Stimulated activated CD4-positive, alpha-beta T cell treated with anti-CD3 and anti-CD28 coated beads, Interleukin-15, amount 100 ng/mL, for 24 hours (primary cell): Measurements from ENCODE around the gene PKHD1.
"Not testable (repeated sequence)": the region's sequence is repeated elsewhere in the genome, so short reads cannot be mapped to it uniquely, and the experiment has no call there.

Experiments
- DNase-seq: peaks from one replicate; pipeline ENCODE4 v3.0.0-alpha.2; 2020

PKHD1 gene

DNA sequence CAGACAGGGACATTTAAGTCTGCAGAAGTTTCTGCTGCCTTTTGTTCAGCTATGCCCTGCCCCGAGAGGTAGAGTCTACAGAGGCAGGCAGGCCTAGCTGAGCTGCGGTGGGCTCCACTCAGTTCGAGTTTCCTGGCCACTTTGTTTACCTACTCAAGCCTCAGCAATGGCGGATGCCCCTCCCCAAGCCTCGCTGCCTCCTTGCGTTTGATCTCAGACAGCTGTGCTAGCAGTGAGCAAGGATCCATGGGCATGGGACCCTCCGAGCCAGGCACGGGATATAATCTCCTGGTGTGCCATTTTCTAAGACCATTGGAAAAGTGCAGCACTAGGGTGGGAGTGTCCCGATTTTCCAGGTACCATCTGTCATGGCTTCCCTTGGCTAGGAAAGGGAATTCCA lies 164.9 kb downstream of the PKHD1 start:
- not testable (repeated sequence) for DNase-seq

GRCh38 chr6:51918347-51918746 lies 169.1 kb downstream of the PKHD1 start:
- not testable (repeated sequence) for DNase-seq

GRCh38 chr6:51915098-51915497 lies 172.3 kb downstream of the PKHD1 start:
- no peak for DNase-seq

- no peak for DNase-seq
Observed at GRCh38 chr6:51913265-51913664, 174.1 kb downstream of the PKHD1 start.

GRCh38 chr6:51910851-51911250 lies 176.6 kb downstream of the PKHD1 start:
- no peak for DNase-seq

GRCh38 chr6:51908243-51908642 lies 179.2 kb downstream of the PKHD1 start:
- no peak for DNase-seq

DNA sequence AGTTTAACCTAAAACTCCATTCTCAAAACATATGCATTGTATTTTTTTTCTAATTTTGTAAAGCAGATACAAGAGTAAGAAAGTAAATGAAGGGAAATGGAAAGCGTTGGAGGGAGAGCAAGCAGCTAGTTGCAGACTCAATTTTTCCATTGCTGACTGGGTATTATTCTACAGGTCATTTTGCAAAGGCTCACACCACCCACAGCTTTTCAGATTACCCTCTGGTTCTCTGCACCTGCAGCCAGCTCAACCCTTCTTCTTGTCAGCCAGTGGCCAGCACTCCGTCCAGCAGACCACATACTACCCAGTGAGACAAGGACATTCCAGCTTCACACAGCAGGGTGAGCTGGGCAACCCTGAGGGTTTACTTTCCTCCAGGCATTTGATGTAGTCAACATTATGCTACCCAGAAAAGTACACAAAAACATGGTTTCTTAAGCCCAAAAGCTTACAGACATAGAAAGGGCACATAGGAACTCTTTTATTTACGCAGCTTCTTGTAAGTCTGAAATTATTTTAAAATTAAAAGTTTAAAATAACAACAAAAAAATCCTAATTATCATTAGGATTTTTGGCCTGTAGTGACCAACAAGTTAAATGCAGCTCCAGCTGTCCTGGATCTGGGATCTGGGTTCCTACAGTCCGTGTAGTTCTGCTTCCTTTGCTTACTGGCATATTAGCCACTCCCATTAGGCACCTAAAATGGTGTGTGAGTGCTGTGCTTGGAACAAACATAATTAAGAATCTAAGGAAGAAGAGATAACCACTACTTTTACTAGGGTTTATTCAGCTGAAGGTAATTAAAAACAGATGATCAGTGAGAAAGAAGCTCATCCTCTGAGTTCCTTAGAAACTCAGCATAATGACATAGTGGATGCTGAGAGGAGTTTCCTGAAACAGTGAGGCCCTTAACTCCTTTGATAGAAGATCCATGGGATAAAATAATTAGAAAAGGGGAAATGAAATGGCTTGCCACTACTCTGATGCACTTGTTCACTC lies 185.3 kb downstream of the PKHD1 start:
- DNase-seq: no peak

DNA sequence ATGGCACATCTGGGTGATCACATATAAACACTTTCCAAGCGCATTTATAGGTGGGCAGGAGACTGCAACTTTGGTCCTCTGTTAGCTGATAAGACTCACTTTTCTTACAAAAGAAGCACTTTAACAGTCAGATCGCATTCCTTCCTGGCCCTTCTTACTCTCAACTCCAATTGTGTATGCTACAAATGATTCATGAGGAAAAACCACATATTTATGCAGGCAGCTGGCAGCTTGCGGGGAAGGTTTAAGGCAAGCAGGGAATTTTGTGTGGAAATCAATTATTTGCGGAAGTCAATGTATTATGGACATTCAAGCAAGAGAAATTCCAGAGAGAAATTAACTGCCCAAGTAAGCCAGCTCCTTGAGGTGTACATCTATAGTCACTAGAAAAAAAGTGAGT lies 194.0 kb downstream of the PKHD1 start:
- no peak for DNase-seq

GRCh38 chr6:51892750-51893149 lies 194.7 kb downstream of the PKHD1 start:
- no peak for DNase-seq

- DNase-seq: no peak
Observed at GRCh38 chr6:51892339-51892738, 195.1 kb downstream of the PKHD1 start.

- DNase-seq: no peak
Observed at GRCh38 chr6:51891784-51892183, 195.6 kb downstream of the PKHD1 start.

DNA sequence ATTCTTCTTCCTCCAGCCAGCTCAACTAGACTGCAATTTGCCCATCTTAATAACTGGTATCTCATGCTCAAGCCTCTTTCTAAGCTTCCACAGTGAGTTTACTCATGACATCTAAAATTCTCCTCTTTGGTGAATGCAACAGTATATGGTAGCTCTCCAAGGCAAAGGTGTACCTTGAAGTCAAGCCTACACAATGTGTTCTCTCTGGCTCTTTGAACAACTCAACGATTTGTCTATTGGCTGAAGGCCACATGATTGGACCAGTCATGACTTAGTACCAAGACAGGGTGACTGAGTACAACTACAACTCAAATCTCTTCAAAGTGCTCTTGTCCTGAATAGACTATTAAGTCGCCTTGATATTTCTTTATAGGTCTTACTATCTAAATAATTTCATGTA lies 199.6 kb downstream of the PKHD1 start:
- DNase-seq: no peak

DNA sequence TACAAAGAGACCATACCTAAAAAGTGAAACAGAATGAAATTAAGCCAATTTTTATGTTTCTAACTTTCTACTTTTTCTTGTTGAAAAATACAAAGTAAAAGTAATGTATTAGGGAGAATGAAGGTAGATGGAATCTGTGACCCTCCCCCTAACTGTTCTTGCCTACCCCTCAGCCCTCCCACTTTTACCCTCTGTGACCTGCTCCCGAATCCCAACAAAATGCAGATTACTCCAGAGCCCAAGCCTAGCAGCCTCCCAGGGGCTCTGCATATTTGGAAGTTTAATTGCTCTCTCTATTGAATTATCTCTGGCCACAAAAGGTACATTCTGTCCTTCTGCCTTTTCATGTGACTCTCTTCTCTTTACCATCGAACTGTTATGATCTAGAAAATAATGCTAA lies 201.5 kb downstream of the PKHD1 start:
- DNase-seq: no peak

- DNase-seq: no peak
Observed at GRCh38 chr6:51868591-51869355, 218.6 kb downstream of the PKHD1 start.

GRCh38 chr6:51866867-51867266 lies 220.5 kb downstream of the PKHD1 start:
- no peak for DNase-seq

DNA sequence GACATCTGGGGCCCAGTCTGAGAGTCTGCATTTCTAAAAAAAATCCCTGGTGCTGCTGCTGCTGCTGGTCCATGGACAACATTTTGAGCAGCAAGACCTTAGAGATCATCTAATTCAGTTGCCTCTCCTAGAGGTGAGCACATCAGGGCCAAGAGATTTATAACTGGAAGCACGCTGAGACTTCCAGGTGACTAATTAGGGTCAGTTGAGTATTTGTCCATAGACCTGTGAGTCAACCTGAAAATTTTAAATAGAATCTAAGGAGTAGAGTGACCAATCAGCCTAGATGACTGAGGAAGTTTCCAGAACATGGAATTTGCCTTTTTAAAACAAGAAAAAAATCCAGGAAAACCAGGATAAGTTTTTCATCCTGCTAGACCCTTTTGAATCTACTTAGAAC lies 221.4 kb downstream of the PKHD1 start:
- DNase-seq: no peak

DNA sequence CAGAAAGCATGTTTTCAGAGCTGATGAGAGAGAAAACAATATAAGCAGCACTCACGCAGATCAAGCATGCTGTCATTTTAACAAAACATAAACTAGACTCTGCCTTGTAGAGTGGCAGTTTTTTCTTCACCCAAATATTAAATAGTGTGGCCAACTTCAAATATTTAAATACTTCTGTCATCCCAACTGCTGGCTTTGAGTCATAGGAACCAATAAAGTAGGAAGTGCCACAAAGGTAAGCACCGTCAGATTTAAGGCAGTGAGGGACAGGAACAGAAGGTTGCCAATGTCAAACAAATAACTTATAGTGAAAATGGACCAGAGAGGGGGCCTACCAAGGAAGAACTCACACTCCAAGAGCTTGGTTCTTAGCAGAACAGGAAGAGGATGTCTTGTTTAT lies 222.2 kb downstream of the PKHD1 start:
- DNase-seq: no peak

DNA sequence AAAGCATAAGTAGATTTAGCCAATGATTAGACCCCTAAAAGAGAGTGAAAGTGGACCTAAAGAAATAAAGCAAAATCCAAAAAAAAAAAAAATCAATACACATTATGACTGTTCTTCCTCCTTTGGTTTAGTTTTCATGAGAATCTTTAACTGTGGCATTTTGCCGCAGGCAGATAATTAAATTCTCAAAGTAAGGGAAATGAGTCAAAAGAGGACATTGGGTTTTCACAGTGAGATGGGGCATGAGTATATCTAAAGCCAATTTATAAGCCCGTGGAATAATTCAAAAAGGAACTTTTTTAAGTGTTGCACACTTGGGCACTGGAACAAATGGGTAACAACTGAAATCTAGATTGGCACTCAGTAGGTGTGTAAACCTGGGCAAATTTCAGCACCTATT lies 230.3 kb downstream of the PKHD1 start:
- DNase-seq: no peak

GRCh38 chr6:51856508-51856907 lies 230.9 kb downstream of the PKHD1 start:
- DNase-seq: no peak

DNA sequence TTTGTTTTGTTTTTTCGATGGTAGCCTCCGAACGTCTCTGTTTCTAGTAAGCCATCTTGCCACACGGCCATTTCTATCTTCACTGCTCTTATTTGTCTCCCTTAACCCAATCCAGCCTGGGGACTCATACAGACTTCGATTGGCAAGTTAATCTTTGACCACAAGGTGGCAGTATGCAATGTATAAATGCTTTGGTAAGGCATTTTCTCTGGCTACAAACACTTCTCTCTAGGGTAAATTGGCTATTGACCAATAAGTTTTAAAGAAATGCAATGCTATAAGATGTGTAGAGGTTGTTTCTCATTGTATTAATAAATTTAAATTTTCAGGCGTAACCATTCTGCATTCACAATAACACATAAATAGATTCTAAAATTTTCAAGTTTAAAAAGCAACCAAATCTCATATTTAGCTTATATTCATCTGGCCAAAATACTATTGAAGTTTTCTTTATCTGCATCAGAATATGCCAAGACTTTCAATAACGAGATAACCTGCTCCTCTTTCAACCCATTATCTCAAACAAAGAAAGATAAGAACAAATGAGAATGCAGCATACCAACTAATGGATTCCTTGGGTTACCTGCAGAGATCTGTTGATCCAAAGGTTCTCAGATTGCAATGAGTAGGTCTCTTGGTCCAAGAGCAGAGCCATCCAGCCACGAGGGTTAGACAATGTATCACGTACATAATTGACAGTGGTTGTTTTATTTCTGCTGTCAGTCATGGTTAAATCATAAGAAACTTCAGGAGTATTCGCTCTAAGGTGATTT lies 231.9 kb downstream of the PKHD1 start:
- peak; percentile 12 for DNase-seq

- DNase-seq: no peak
Observed at GRCh38 chr6:51854876-51855275, 232.5 kb downstream of the PKHD1 start.

GRCh38 chr6:51854347-51854746 lies 233.1 kb downstream of the PKHD1 start:
- DNase-seq: no peak

DNA sequence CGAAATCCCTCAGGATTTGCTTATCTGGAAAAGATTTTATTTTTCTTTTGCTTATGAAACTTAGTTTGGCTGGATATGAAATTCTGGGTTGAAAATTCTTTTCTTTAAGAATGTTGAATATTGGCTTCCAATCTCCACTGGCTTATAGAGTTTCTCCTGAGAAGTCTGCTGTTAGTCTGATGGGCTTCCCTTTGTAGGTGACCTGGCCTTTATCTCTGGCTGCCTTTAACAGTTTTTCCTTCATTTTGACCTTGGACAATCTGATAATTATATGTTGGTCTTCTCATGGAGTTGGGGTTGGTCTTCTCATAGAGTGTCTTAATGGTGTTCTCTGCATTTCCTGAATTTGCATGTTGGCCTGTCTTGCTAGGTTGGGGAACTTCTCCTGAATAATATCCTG lies 234.3 kb downstream of the PKHD1 start:
- DNase-seq: not testable (repeated sequence)
